Transverse colon (tissue), 3 donors: Measurements from ENCODE around the gene PLA2G2D.

ENCODE experiments used
- CTCF ChIP-seq, 5 experiments: fragments of 200-600 bp in 3 of 5; fragments of 450-650 bp in 2 of 5; sonication (generic) in 3 of 5; IDR thresholded peaks; 1 replicate in 2 of 5; 2 replicates in 3 of 5; pipeline ENCODE4 v1.5.1; 2016 to 2017; ENCODE audit warnings: antibody characterized with exemption in 5 of 5, inconsistent platforms in 3 of 5, mild to moderate bottlenecking in 2 of 5, moderate library complexity in 1 of 5
- EP300 ChIP-seq: sonication (generic); formaldehyde crosslinking; IDR thresholded peaks from one replicate; pipeline ENCODE4 v1.6.1; 2017; ENCODE audit warnings: antibody characterized with exemption, low read depth
- POLR2A ChIP-seq: fragments of 450-650 bp; IDR thresholded peaks from one replicate; pipeline ENCODE4 v1.6.1; 2016; ENCODE audit warnings: antibody characterized with exemption, mild to moderate bottlenecking, moderate library complexity

- TF ChIP-seq POLR2A (no peak), CTCF (IDR thresholded peaks at IDR 0.05) (no peak), EP300 (no peak)
Measured at GRCh38 chr1:20096840-20097447, 22.4 kb downstream of the PLA2G2D start.
